Panc1 (cell line): Measurements from ENCODE around the gene LRMDA. TPM values are rescaled to one million over a fixed set of nuclear protein-coding genes. Genes with fewer than 3 reads are reported as not detected.

Experiments
- ATAC-seq: fragments of 200-7000 bp; cut with Tn5 transposase; 2 replicates; pipeline ENCODE4 v1.9.1; 2020; ENCODE audit warnings: mild to moderate bottlenecking, moderate library complexity
- BruUV-seq: library from RNA; stranded (reverse); fragments of 400-500 nt; replicated peaks from 2 replicates; lab custom pipeline; 2021; lab: Mats Ljungman, UMichigan
- CTCF ChIA-PET: fragments of 300-600 bp; sonication (Branson Sonifier 250); formaldehyde crosslinking; loops from one replicate; lab custom pipeline; 2022; ENCODE audit warnings: antibody characterized with exemption; lab: Charles Lee
- POLR2A ChIA-PET: fragments of 300-600 bp; sonication (Branson Sonifier 250); formaldehyde crosslinking; loops from one replicate; lab custom pipeline; 2022; ENCODE audit warnings: antibody characterized with exemption; lab: Charles Lee
- DNase-seq: peaks from one replicate; pipeline ENCODE4 v3.0.0-alpha.2; 2010; ENCODE audit warnings: low read depth, low spot score
- H3K27ac ChIP-seq: 2 replicates; pipeline ENCODE4 v1.5.1; 2011; ENCODE audit warnings: mild to moderate bottlenecking, low read length, inconsistent platforms
- H3K27me3 ChIP-seq: fragments of 200-500 bp; sonication (Bioruptor generic); 2 replicates; pipeline ENCODE4 v1.6.0; 2014; ENCODE audit warnings: low read length, inconsistent platforms; ENCODE audit not compliant: control insufficient read depth, insufficient read depth
- H3K36me3 ChIP-seq: fragments of 200-500 bp; sonication (Bioruptor generic); 2 replicates; pipeline ENCODE4 v1.5.1; 2014; ENCODE audit warnings: inconsistent platforms, mild to moderate bottlenecking, low read length, moderate library complexity; ENCODE audit not compliant: control insufficient read depth, insufficient read depth
- H3K4me1 ChIP-seq: 2 replicates; pipeline ENCODE4 v1.5.1; 2011; ENCODE audit warnings: inconsistent platforms, mild to moderate bottlenecking, low read length, moderate library complexity; ENCODE audit not compliant: control insufficient read depth, insufficient read depth
- H3K4me3 ChIP-seq, 2 experiments: 2 replicates each; pipeline ENCODE4 v1.5.1; 2011 to 2012; ENCODE audit warnings: low read depth in 2 of 2, low read length in 2 of 2, mild to moderate bottlenecking in 2 of 2, inconsistent platforms in 1 of 2, moderate library complexity in 1 of 2
- H3K9me3 ChIP-seq: fragments of 200-500 bp; sonication (Bioruptor generic); 2 replicates; pipeline ENCODE4 v1.5.1; 2014; ENCODE audit warnings: low read depth, mild to moderate bottlenecking, inconsistent platforms, low read length, moderate library complexity; ENCODE audit not compliant: control insufficient read depth, insufficient read depth
- POLR2AphosphoS5 ChIP-seq: IDR thresholded peaks from 2 replicates; pipeline ENCODE4 v1.6.1; 2012; ENCODE audit warnings: mild to moderate bottlenecking, low read depth, low read length, moderate library complexity
- REST ChIP-seq, 2 experiments: IDR thresholded peaks; 2 replicates each; pipeline ENCODE4 v1.6.1; 2011 to 2012; ENCODE audit warnings: low read depth in 2 of 2, control low read depth in 1 of 2, low read length in 1 of 2, mild to moderate bottlenecking in 1 of 2, moderate library complexity in 1 of 2; ENCODE audit not compliant: insufficient read depth in 1 of 2
- SIN3A ChIP-seq: IDR thresholded peaks from 2 replicates; pipeline ENCODE4 v1.6.1; 2012; ENCODE audit warnings: low read depth, mild to moderate bottlenecking, low read length, moderate library complexity, borderline replicate concordance; ENCODE audit not compliant: insufficient read depth
- TCF7L2 ChIP-seq: IDR thresholded peaks from 2 replicates; pipeline ENCODE4 v1.6.1; 2011; ENCODE audit warnings: mild to moderate bottlenecking, low read depth, low read length, inconsistent platforms
- in situ Hi-C: cut with HindIII; loops from 2 replicates; pipeline ENCODE4 v1.10.0; 2016; ENCODE audit warnings: low sequenced_read_pairs, low pct_unique_long_range_greater_than_20kb
- intact Hi-C: fragments of 100-400 bp; cut with micrococcal nuclease; formaldehyde crosslinking; loops from one replicate; pipeline ENCODE4 v1.10.0; 2022; ENCODE audit not compliant: unreplicated experiment
- total RNA-seq: library from RNA; stranded (reverse); gene quantifications from one replicate; pipeline ENCODE4 v1.2.1, GENCODE V29; 2021; ENCODE audit not compliant: unreplicated experiment
- TF ChIP-seq, protein P1 (sequence below): fragments of 450-650 bp; IDR thresholded peaks from 2 replicates; pipeline ENCODE4 v1.5.1; 2017; ENCODE audit warnings: mild to moderate bottlenecking

Gene LRMDA
- total RNA-seq, 1 experiment from 2014 or later, result 1.2 TPM

GRCh38 chr10:76435157-76435556 is 1003.7 kb downstream of the LRMDA start:
- ChIA-PET CTCF (no interaction called here), POLR2A (no interaction called here)
- ATAC-seq, result no peak
- BruUV-seq, result no TSS peak
- intact Hi-C loops, result no loop called here
- H3K4me3 ChIP-seq, result no peak overlapping the region
- H3K9me3 ChIP-seq, result no peaks in the 10 kb centered on the region
- TF ChIP-seq POLR2AphosphoS5 (no peak), REST (IDR thresholded peaks at IDR 0.05; ENCODE audit: insufficient read depth in 1 of 2, low read depth in 2 of 2, low read length in 1 of 2) (no peak), SIN3A (no peak), TCF7L2 (no peak)
- TF ChIP-seq, protein P1, sequence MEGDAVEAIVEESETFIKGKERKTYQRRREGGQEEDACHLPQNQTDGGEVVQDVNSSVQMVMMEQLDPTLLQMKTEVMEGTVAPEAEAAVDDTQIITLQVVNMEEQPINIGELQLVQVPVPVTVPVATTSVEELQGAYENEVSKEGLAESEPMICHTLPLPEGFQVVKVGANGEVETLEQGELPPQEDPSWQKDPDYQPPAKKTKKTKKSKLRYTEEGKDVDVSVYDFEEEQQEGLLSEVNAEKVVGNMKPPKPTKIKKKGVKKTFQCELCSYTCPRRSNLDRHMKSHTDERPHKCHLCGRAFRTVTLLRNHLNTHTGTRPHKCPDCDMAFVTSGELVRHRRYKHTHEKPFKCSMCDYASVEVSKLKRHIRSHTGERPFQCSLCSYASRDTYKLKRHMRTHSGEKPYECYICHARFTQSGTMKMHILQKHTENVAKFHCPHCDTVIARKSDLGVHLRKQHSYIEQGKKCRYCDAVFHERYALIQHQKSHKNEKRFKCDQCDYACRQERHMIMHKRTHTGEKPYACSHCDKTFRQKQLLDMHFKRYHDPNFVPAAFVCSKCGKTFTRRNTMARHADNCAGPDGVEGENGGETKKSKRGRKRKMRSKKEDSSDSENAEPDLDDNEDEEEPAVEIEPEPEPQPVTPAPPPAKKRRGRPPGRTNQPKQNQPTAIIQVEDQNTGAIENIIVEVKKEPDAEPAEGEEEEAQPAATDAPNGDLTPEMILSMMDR, result no peak
- DNase-seq, result no peak
- H3K4me1 ChIP-seq, result no peaks in the 10 kb centered on the region
- in situ Hi-C loops, result no loop called here
- H3K27ac ChIP-seq, result no peak overlapping the region
- no peaks in the 10 kb centered on the region for H3K27me3 ChIP-seq
- no peaks in the 10 kb centered on the region for H3K36me3 ChIP-seq

- in situ Hi-C loops (no loop called here), intact Hi-C loops (no loop called here)
- Histone ChIP-seq H3K9me3 (no peaks in the 10 kb centered on the region), H3K36me3 (no peaks in the 10 kb centered on the region), H3K27me3 (no peaks in the 10 kb centered on the region), H3K4me3 (no peak overlapping the region), H3K27ac (no peak overlapping the region), H3K4me1 (no peaks in the 10 kb centered on the region)
- TF ChIP-seq TCF7L2 (no peak), SIN3A (no peak), REST (IDR thresholded peaks at IDR 0.05; ENCODE audit: insufficient read depth in 1 of 2, low read depth in 2 of 2, low read length in 1 of 2) (no peak), POLR2AphosphoS5 (no peak)
- TF ChIP-seq, protein P1, result no peak
- no peak for ATAC-seq
- ChIA-PET CTCF (no interaction called here), POLR2A (no interaction called here)
- BruUV-seq, result no TSS peak
- no peak for DNase-seq
Observed at GRCh38 chr10:76436401-76436811, 1005.0 kb downstream of the LRMDA start.
